Lower lobe of right lung (tissue), 2 donors: ENCODE measurements around the gene GABRR2. TPM values are rescaled to one million over a fixed set of nuclear protein-coding genes. Genes with fewer than 3 reads are reported as not detected.

Source experiments
- ATAC-seq, 2 donors: fragments of 200-7000 bp; cut with Tn5 transposase; one replicate each; pipeline ENCODE4 v1.9.1; 2020 to 2022; ENCODE audit warnings: mild to moderate bottlenecking in 2 of 2, moderate library complexity in 2 of 2
- DNase-seq: peaks from one replicate; pipeline ENCODE4 v3.0.0-alpha.2; 2020
- H3K27ac ChIP-seq: fragments of 200-600 bp; one replicate; pipeline ENCODE4 v1.8.0; 2022
- H3K27me3 ChIP-seq: fragments of 200-600 bp; one replicate; pipeline ENCODE4 v1.8.0; 2022; ENCODE audit warnings: low read depth
- H3K36me3 ChIP-seq: fragments of 200-600 bp; one replicate; pipeline ENCODE4 v1.8.0; 2022; ENCODE audit warnings: mild to moderate bottlenecking
- H3K4me1 ChIP-seq: fragments of 200-600 bp; one replicate; pipeline ENCODE4 v1.8.0; 2022
- H3K4me3 ChIP-seq: fragments of 200-600 bp; one replicate; pipeline ENCODE4 v1.8.0; 2022; ENCODE audit warnings: mild to moderate bottlenecking
- H3K9me3 ChIP-seq: fragments of 200-600 bp; one replicate; pipeline ENCODE4 v1.8.0; 2022
- CTCF ChIP-seq: fragments of 200-600 bp; IDR thresholded peaks from one replicate; pipeline ENCODE4 v1.8.0; 2022; ENCODE audit warnings: antibody characterized with exemption, mild to moderate bottlenecking
- intact Hi-C: fragments of 100-400 bp; cut with DNase I; formaldehyde crosslinking; loops from one replicate; pipeline ENCODE4 v1.11.0; 2022
- total RNA-seq: library from RNA; stranded (reverse); fragmentation: NEBNext Ultra II Directional; extraction: Animal tissue kit (Norgen Biotek cat#: 25700); gene quantifications from one replicate; pipeline ENCODE4 v1.2.1, GENCODE V29; 2021
- donor health status: DM: no; HTN: yes; CAD: no; lungs with severe emphysema.

GABRR2 gene
- total RNA-seq, 1 donor from 2014 or later, result 1.2 TPM

GRCh38 chr6:89281779-89282246, 33.3 kb downstream of the GABRR2 start:
- Histone ChIP-seq H3K4me3 (no peak overlapping the region), H3K9me3 (no peaks in the 10 kb centered on the region), H3K36me3 (no peaks in the 10 kb centered on the region), H3K27ac (no peak overlapping the region), H3K4me1 (no peaks in the 10 kb centered on the region), H3K27me3 (no peaks in the 10 kb centered on the region)
- intact Hi-C loops, result no loop called here
- DNase-seq (peak; percentile 75), ATAC-seq (peak; percentile 77 to 89)
- peak; percentile 40 for TF ChIP-seq CTCF

GRCh38 chr6:89278956-89279355, 36.1 kb downstream of the GABRR2 start:
- no peaks in the 10 kb centered on the region for H3K4me1 ChIP-seq
- no peak for TF ChIP-seq CTCF
- H3K36me3 ChIP-seq, result no peaks in the 10 kb centered on the region
- ATAC-seq (no peak), DNase-seq (no peak)
- no peak overlapping the region for H3K27ac ChIP-seq
- H3K27me3 ChIP-seq, result no peaks in the 10 kb centered on the region
- intact Hi-C loops, result no loop called here
- H3K9me3 ChIP-seq, result no peaks in the 10 kb centered on the region
- H3K4me3 ChIP-seq, result no peak overlapping the region

- Histone ChIP-seq H3K4me3 (no peak overlapping the region), H3K9me3 (no peaks in the 10 kb centered on the region), H3K4me1 (no peaks in the 10 kb centered on the region), H3K27ac (no peak overlapping the region), H3K27me3 (no peaks in the 10 kb centered on the region), H3K36me3 (no peaks in the 10 kb centered on the region)
- DNase-seq (no peak), ATAC-seq (no peak)
- TF ChIP-seq CTCF, result no peak
- intact Hi-C loops, result no loop called here
Observed at GRCh38 chr6:89275900-89276299, 39.2 kb downstream of the GABRR2 start.

GRCh38 chr6:89273816-89274215, 41.3 kb downstream of the GABRR2 start:
- Histone ChIP-seq H3K27me3 (no peaks in the 10 kb centered on the region), H3K9me3 (no peaks in the 10 kb centered on the region), H3K4me1 (no peaks in the 10 kb centered on the region), H3K4me3 (no peak overlapping the region), H3K27ac (no peak overlapping the region), H3K36me3 (no peaks in the 10 kb centered on the region)
- ATAC-seq (no peak), DNase-seq (no peak)
- no peak for TF ChIP-seq CTCF
- intact Hi-C loops, result no loop called here

DNA sequence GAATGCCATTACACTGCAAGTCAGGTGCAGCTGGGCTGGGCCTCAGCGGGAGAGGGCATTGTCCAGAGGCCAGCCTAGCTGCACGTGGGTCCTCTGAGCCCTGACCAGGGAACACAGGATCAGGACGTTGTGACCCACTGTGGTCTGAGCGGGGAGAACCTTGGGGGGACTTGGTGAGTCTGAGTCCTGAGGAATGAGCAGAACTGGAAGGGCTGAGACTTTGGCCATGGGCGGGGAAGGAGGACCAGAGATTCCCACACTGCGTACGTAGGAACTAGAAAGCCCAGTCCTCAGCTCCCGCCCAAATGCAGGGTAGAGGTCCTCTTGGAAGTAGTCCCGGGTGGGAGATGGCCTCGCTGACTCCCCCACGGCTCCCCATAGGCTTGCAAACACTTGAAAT, 42.5 kb downstream of the GABRR2 start:
- no peak overlapping the region for H3K4me3 ChIP-seq
- H3K27me3 ChIP-seq, result no peaks in the 10 kb centered on the region
- no peak for TF ChIP-seq CTCF
- no peak for DNase-seq
- intact Hi-C loops, result no loop called here
- H3K27ac ChIP-seq, result no peak overlapping the region
- no peaks in the 10 kb centered on the region for H3K9me3 ChIP-seq
- no peaks in the 10 kb centered on the region for H3K4me1 ChIP-seq
- no peak for ATAC-seq
- H3K36me3 ChIP-seq, result no peaks in the 10 kb centered on the region
